ENCODE measurements around the gene BTNL2. TPM values are rescaled to one million over a fixed set of nuclear protein-coding genes. Genes with fewer than 3 reads are reported as not detected.
"Not testable (repeated sequence)": the region's sequence is repeated elsewhere in the genome, so short reads cannot be mapped to it uniquely, and the experiment has no call there.

The BTNL2 gene
- polyA plus RNA-seq, 3 donors = not detected

- no peak overlapping the region for H3K27ac ChIP-seq (ENCODE audit: low read depth, low read length)
- 13 to 65% (median 43%) methylated on average over 1 of the region's 1 CpG for WGBS, 3 donors
Measured at GRCh38 chr6:32382757-32383420, 24.1 kb downstream of the BTNL2 start.

DNA sequence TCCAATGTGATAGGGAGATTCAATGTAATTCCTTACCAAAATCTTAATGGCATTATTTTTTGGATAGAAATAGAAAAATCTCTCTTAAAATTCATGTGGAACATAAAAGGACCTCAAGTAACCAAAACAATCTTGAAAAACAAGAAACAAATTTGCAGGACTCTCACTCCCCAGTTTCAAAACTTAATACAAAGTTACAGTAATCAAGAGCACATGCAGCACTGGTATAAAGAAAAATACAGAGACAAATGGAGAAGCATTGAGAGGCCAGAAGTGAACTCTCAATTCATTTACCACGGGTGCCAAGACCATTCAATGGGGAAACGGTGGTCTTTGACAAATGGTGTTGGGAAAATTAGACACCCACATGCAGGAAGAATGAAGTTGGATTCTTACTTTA, 27.4 kb downstream of the BTNL2 start:
- WGBS, 3 donors = 62 to 83% (median 64%) methylated on average over 2 of the region's 2 CpGs
- no peak overlapping the region for H3K27ac ChIP-seq (ENCODE audit: low read depth, low read length)

DNA sequence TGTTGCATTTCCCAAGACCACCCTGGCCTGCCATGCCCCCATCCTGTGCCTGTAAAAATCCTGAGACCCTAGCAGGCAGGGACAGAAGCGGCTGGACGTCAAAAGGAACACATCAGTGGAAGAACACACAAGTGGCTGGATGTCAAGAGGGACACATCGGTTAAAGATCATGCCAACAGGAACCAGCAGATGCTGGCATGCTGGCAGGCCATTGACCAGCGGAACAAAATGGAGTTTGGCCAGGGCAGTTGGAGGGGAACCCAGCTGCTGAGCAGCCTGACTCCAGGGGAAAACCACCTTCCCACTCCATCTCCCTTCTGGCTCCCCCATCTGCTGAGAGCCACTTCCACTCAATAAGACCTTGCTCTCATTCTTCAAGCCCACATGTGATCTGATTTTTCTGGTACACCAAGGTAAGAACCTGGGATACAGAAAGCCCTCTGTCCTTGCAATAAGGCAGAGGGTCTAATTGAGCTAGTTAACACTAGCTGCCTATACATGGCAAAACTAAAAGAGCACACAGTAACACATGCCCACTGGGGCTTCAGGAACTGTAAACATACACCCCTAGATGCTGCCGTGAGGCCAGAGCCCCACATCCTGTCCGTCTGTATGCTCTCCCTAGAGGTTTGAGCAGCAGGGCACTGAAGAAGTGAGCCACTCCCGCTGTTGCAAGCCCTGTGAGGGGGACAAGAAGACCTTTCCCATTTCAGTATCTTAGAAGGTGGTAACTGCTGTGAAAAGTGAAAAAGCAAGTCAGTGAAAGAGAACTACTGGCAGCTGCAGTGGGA, 31.0 kb downstream of the BTNL2 start:
- 77 to 85% (median 81%) methylated on average over 7 of the region's 7 CpGs for WGBS, 3 donors

DNA sequence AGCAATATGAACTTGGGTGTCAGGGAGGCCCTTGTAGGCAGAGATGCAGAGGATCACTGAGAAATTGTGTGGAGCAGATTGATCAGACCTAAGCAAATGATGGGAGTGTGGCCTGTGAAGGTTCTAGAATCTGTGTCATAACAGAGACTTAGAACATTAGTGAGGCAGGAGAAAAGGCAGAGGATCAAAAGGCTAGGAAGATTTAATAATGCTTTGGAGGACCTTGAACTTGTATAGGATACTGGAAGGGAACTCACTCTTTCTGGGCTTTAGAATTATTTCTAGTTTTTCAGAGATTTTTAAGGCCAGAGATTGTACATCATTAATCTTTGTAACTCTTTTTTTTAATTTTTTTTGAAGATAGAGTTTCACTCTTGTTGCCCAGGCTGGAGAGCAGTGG, 35.2 kb downstream of the BTNL2 start, which contains the start of gene TSBP1:
TSBP1 (minus strand) TSS at position 101 of the 400 bp plus-strand sequence. CDS start 197 bp downstream, outside the sequence.
- no peak within 1 kb of the TSS for H3K27ac ChIP-seq (ENCODE audit: low read depth, low read length)

More for the DNA sequence above, 31.0 kb downstream of the BTNL2 start:
- no peak overlapping the region for H3K27ac ChIP-seq (ENCODE audit: low read depth, low read length)

DNA sequence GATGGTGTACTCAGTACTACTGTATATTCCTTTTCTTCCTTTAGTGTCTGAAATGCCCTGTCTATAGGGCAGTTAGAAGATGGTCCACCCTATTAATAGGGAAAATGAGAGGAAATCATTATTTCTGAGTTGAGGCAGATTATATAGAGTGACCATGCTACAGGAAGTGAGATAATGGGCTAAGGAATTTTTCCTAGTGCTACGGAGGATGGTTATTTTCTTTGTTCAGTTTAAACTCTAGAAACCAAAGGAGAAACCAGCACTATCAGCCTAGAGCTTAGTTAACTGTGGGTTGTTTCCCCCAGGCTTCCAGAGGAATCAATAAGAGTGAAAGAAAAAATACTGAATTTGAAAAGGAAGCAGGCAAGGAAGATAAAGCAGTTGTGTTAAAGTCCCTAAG, 35.8 kb downstream of the BTNL2 start:
- H3K27ac ChIP-seq (ENCODE audit: low read depth, low read length) = no peak overlapping the region
- WGBS, 3 donors = 33 to 53% (median 47%) methylated on average over 1 of the region's 1 CpG

- 53 to 97% (median 90%) methylated on average over 2 of the region's 2 CpGs for WGBS, 3 donors
- H3K27ac ChIP-seq (ENCODE audit: low read depth, low read length) = no peak overlapping the region
Measured at GRCh38 chr6:32370505-32370904, 36.5 kb downstream of the BTNL2 start.

DNA sequence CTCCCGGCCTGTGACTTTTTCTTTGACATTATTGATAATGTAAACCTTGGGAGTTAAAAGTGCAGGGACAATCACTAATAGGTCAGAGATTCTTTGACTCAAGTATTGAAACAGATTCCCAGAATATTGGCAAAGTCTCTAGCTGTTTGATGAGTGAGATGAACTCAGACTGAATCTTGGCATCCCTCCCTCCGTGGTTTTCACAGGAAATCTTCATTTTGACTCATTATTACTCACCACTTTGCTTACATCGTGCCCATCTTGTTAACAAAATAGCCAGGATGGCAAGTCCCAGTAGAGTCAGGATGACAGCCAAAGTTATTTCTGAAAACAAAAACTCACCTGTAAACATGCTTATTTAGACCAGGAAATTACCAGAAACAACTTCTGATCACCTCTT, 37.3 kb downstream of the BTNL2 start:
- no peak overlapping the region for H3K27ac ChIP-seq (ENCODE audit: low read depth, low read length)
- WGBS, 3 donors = 50 to 72% (median 51%) methylated on average over 3 of the region's 3 CpGs

DNA sequence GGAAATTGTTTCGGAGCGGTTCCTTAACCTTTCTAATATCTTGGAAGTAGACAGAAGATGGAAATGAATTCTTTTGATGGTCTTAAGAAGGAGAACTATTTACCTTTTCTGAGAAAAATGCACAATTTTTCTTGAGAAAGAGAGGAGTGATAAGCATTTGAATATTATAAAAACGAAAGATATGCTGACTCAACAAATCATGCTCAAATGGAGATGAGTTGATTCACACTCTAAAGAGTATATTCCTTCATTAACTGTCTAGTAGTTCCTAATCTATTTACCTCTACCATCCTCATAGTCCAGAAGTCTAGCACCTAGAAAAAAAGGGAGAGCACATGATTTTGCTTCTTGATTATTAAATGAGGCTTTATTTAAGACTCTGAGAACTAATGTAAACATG, 39.3 kb downstream of the BTNL2 start:
- no peak overlapping the region for H3K27ac ChIP-seq (ENCODE audit: low read depth, low read length)
- 76 to 94% (median 92%) methylated on average over 3 of the region's 3 CpGs for WGBS, 3 donors

GRCh38 chr6:32359225-32359624, 47.8 kb downstream of the BTNL2 start:
- H3K27ac ChIP-seq (ENCODE audit: low read depth, low read length) = not testable (repeated sequence)
- WGBS, 3 donors = no CpG with 5 or more reads among the region's 1 CpG

GRCh38 chr6:32358548-32358947, 48.4 kb downstream of the BTNL2 start:
- WGBS, 3 donors = 72 to 91% (median 85%) methylated on average over 6 to 8 of the region's 8 CpGs

GRCh38 chr6:32355018-32355417, 52.0 kb downstream of the BTNL2 start:
- WGBS, 3 donors = 50 to 90% (median 86%) methylated on average over 1 of the region's 1 CpG
- H3K27ac ChIP-seq (ENCODE audit: low read depth, low read length) = no peak overlapping the region

More at GRCh38 chr6:32358548-32358947, 48.4 kb downstream of the BTNL2 start:
- H3K27ac ChIP-seq (ENCODE audit: low read depth, low read length) = not testable (repeated sequence)

DNA sequence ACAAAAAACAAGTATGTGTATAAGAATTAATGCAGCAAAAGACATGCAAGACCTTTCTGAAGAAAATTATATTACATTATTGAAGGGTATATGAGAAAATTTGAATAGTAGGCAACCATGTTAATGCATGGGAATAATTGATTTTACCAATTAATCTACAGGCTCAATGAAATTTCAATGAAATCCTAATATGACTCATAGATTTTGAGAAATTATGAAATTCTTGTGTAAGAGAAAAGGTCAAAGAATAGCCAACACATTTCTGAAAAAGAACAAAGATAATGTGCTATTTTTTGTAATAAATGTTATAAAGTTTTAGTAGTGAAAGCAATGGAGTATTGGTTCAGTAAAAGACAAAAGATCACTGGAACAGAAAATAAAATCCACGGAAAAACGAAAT, 53.6 kb downstream of the BTNL2 start:
- 84 to 98% (median 97%) methylated on average over 2 of the region's 2 CpGs for WGBS, 3 donors
- no peak overlapping the region for H3K27ac ChIP-seq (ENCODE audit: low read depth, low read length)

Other genes with a start within 250 kb of the BTNL2 start
- 10 to 100 TPM in 2 of 3 donors, 1 to 10 TPM in 1; 5.3 to 49.7 (median 12.4) TPM for gene EGFL8, start 242.6 kb downstream of the BTNL2 start, polyA plus RNA-seq
- gene AGPAT1, start 231.1 kb downstream of the BTNL2 start, polyA plus RNA-seq = 10 to 100 TPM; 19.9 to 56.3 (median 43.1) TPM
- 10 to 100 TPM; 37.7 to 82.3 (median 49.6) TPM for gene RNF5, start 228.8 kb downstream of the BTNL2 start, polyA plus RNA-seq
- gene AGER, start 222.9 kb downstream of the BTNL2 start, polyA plus RNA-seq = 1 to 10 TPM; 2.6 to 3.3 (median 3.1) TPM
- gene PBX2, start 217.0 kb downstream of the BTNL2 start, polyA plus RNA-seq = 10 to 100 TPM; 19.0 to 60.2 (median 33.5) TPM
- 10 to 100 TPM in 2 of 3 donors, 1 to 10 TPM in 1; 3.9 to 71.0 (median 27.7) TPM for gene GPSM3, start 214.5 kb downstream of the BTNL2 start, polyA plus RNA-seq
- 100 to 1,000 TPM in 1 of 3 donors, 10 to 100 TPM in 2; 11.7 to 171 (median 44.5) TPM for gene NOTCH4, start 183.1 kb downstream of the BTNL2 start, polyA plus RNA-seq
- not detected for gene TSBP1, start 35.3 kb downstream of the BTNL2 start, polyA plus RNA-seq
- 100 to 1,000 TPM in 1 of 3 donors, 10 to 100 TPM in 2; 53.2 to 220 (median 67.1) TPM for gene HLA-DRA, start 32.7 kb upstream of the BTNL2 start, polyA plus RNA-seq
- gene HLA-DRB5, start 123.1 kb upstream of the BTNL2 start, polyA plus RNA-seq = 1 to 10 TPM in 2 of 3 donors, under 1 TPM in 1; 0.67 to 1.4 (median 1.0) TPM
- gene HLA-DRB1, start 182.7 kb upstream of the BTNL2 start, polyA plus RNA-seq = 10 to 100 TPM; 26.0 to 93.5 (median 30.5) TPM
- gene HLA-DQA1, start 230.2 kb upstream of the BTNL2 start, polyA plus RNA-seq = 10 to 100 TPM in 1 of 3 donors, 1 to 10 TPM in 2; 6.2 to 47.9 (median 8.1) TPM

Measured in adipose tissue (tissue), 3 donors.